ENCODE results near the gene SLC16A9. TPM values are rescaled to one million over a fixed set of nuclear protein-coding genes. Genes with fewer than 3 reads are reported as not detected.

Gene SLC16A9
- total RNA-seq, 2 donors from 2014 or later: 15.6 to 24.3 TPM

DNA sequence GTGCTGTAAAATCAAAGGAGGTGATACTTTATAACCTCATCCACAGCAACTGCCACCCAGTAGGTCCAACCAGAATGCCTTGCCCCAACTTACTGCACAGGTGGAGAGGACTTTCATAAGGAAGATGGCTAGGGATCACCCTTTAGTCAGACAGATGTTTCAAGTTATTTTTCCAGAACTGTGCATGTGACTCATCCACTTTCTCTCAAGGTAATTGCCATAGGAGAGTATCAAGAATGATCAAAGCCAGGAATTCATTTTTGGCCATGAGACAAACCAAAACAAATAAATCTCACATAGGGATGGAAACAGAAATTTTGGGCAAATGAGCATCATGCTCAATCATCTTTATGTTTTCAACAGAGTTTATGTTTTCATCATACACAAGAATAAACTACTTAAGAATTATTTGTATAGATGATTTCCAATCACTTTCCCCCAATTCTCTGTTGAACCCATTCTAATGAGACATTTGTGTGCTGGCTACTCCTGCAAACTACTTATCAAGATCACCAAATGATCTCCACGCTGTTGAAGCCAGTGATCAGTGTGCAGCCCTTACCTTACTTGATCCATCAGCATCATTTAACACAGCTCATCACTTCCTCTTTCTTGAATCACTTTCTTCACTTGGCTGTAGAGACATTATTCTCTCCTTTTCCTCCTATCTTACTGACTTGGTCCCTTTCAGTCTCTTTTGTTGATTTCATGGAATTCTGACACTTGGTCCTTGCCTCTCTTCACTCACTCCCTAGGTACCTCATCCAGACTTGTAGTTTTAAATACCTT is 74.0 kb downstream of the SLC16A9 start:
- Histone ChIP-seq H3K36me3 (no peaks in the 10 kb centered on the region), H3K27me3 (no peaks in the 10 kb centered on the region), H3K4me3 (no peak overlapping the region), H3K9ac (ENCODE audit: low read depth in 2 of 2, low read length in 2 of 2) (no peak overlapping the region), H3K4me1 (no peaks in the 10 kb centered on the region), H3K9me3 (no peaks in the 10 kb centered on the region), H3K27ac (no peak overlapping the region)
- TF ChIP-seq, protein P1, sequence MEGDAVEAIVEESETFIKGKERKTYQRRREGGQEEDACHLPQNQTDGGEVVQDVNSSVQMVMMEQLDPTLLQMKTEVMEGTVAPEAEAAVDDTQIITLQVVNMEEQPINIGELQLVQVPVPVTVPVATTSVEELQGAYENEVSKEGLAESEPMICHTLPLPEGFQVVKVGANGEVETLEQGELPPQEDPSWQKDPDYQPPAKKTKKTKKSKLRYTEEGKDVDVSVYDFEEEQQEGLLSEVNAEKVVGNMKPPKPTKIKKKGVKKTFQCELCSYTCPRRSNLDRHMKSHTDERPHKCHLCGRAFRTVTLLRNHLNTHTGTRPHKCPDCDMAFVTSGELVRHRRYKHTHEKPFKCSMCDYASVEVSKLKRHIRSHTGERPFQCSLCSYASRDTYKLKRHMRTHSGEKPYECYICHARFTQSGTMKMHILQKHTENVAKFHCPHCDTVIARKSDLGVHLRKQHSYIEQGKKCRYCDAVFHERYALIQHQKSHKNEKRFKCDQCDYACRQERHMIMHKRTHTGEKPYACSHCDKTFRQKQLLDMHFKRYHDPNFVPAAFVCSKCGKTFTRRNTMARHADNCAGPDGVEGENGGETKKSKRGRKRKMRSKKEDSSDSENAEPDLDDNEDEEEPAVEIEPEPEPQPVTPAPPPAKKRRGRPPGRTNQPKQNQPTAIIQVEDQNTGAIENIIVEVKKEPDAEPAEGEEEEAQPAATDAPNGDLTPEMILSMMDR (IDR thresholded peaks at IDR 0.05): no peak
- no peak for DNase-seq
- intact Hi-C loops (cut with DNase I): no loop called here

DNA sequence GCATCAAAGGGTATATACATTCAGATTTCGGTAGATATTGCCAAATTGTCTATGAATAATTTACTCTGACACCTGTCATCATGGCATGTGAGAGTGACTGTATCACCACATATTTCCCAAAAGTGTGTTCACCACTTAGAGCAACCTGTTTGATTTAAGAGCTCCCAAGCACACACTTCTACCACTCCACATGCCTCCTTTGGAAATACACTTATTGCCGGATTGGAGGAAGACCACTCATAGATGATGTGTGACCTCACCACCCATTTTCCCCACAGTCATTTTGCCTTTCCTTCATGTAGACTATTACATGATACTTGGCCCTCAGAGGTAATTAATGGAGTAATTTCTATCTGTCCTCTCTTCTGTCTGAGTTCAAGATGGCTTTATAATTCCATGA is 75.5 kb downstream of the SLC16A9 start:
- intact Hi-C loops (cut with DNase I): no loop called here

DNA sequence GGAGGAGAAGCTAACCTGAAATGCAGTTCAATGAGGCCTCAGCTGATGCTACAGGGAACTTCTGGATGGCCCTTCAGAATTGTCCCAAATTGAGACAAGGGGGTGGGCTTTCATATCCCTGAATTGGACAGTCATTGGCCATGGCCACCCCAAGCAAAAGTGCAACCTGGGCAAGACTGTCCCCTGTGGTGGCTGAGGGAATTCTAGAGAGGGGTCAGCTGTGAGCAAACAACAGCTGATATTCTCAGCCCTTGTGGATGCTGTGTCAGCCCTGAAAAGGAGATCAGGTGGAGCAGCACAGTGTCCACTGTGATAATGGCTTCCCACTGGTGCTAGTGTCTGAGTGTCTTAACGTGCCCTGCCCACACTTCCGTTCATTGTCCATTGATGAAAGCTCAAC is 76.6 kb downstream of the SLC16A9 start:
- H3K4me3 ChIP-seq: no peak overlapping the region
- H3K36me3 ChIP-seq: no peaks in the 10 kb centered on the region
- intact Hi-C loops (cut with DNase I): no loop called here
- DNase-seq: no peak
- H3K9me3 ChIP-seq: no peaks in the 10 kb centered on the region
- no peak overlapping the region for H3K27ac ChIP-seq
- H3K27me3 ChIP-seq: no peaks in the 10 kb centered on the region
- TF ChIP-seq, protein P1 (IDR thresholded peaks at IDR 0.05): no peak
- H3K9ac ChIP-seq (ENCODE audit: low read depth in 2 of 2, low read length in 2 of 2): no peak overlapping the region
- H3K4me1 ChIP-seq: no peaks in the 10 kb centered on the region

More for the DNA sequence above, 75.5 kb downstream of the SLC16A9 start:
- H3K27me3 ChIP-seq: no peaks in the 10 kb centered on the region
- H3K9ac ChIP-seq (ENCODE audit: low read depth in 2 of 2, low read length in 2 of 2): no peak overlapping the region
- H3K4me3 ChIP-seq: no peak overlapping the region
- no peaks in the 10 kb centered on the region for H3K36me3 ChIP-seq
- no peaks in the 10 kb centered on the region for H3K9me3 ChIP-seq
- no peak for DNase-seq
- no peaks in the 10 kb centered on the region for H3K4me1 ChIP-seq
- H3K27ac ChIP-seq: no peak overlapping the region
- TF ChIP-seq, protein P1 (IDR thresholded peaks at IDR 0.05): no peak

DNA sequence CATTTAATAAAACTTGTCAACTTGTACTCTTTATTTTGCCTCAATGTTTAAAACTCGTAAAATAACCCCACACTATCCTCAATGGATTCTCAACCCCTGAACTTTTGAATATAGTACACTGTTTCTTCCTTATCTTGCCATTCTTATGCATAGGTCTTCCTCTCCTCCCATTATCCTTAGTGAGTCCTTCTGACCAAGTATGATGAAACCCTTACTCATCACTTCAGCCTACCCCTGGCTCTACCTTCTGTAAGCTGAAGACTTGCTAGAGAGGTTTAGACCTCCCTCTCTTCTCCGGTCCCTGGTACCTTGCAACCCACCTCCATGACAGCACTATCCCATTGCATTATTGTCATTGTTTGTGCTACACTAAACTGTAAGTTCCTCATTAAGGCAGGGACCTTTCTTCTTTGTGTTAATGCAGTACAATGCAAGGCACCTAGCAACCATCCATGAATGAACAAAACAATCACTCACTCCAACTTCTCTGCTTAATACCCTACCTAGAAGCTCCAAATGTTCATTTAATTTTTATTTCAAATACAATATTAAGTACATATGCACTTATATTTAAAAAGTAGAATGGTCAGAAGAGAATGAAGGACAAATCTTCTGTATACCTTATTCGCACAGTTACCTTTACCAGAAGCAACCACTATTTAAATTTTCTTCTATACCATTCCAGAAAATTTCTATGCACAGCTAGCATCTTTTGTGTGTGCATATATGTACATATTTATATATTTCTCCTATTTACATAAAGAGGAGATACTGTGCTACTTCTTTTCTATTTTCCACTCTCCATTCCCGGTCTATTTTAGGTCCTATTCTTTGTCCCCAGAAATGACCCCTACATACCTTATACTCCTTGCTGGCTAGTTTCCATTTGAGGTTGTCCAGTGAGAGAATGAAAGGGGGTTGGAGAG is 77.5 kb downstream of the SLC16A9 start:
- H3K4me3 ChIP-seq: no peak overlapping the region

DNA sequence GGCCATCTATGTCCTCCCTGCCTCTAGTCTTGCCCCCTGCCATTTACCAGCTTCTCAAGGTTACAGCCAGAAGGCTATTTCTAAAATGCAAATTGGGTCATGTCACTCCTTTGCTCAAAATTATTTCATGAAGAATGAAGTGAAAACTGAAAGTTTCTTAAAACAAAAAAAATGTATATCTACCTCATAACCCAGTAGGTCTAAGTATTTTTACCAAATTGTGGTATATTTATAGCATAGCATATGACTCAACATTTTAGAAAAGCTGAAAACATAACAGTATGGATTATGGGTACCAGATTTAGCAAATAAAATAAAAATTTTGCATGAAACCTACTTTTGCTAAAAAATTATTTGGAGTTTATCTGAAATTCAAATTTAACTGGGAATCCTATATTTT is 78.4 kb downstream of the SLC16A9 start:
- Histone ChIP-seq H3K4me3 (no peak overlapping the region), H3K9ac (ENCODE audit: low read depth in 2 of 2, low read length in 2 of 2) (no peak overlapping the region), H3K36me3 (no peaks in the 10 kb centered on the region), H3K27me3 (no peaks in the 10 kb centered on the region), H3K27ac (no peak overlapping the region), H3K9me3 (no peaks in the 10 kb centered on the region), H3K4me1 (peaks cover 3% of the 10 kb centered on the region)
- no peak for DNase-seq
- intact Hi-C loops (cut with DNase I): no loop called here
- TF ChIP-seq, protein P1 (IDR thresholded peaks at IDR 0.05): no peak

More for the DNA sequence above, 77.5 kb downstream of the SLC16A9 start:
- Histone ChIP-seq H3K9me3 (no peaks in the 10 kb centered on the region), H3K36me3 (no peaks in the 10 kb centered on the region), H3K27ac (no peak overlapping the region), H3K9ac (ENCODE audit: low read depth in 2 of 2, low read length in 2 of 2) (no peak overlapping the region), H3K4me1 (no peaks in the 10 kb centered on the region), H3K27me3 (no peaks in the 10 kb centered on the region)
- no peak for DNase-seq
- TF ChIP-seq, protein P1 (IDR thresholded peaks at IDR 0.05): no peak
- intact Hi-C loops (cut with DNase I): no loop called here

Data from colonic mucosa (tissue), 4 donors.